ENCODE results near the gene CRY2. TPM values are rescaled to one million over a fixed set of nuclear protein-coding genes. Genes with fewer than 3 reads are reported as not detected.

Gene CRY2
- total RNA-seq, 1 donor from 2014 or later = 9.2 TPM

DNA sequence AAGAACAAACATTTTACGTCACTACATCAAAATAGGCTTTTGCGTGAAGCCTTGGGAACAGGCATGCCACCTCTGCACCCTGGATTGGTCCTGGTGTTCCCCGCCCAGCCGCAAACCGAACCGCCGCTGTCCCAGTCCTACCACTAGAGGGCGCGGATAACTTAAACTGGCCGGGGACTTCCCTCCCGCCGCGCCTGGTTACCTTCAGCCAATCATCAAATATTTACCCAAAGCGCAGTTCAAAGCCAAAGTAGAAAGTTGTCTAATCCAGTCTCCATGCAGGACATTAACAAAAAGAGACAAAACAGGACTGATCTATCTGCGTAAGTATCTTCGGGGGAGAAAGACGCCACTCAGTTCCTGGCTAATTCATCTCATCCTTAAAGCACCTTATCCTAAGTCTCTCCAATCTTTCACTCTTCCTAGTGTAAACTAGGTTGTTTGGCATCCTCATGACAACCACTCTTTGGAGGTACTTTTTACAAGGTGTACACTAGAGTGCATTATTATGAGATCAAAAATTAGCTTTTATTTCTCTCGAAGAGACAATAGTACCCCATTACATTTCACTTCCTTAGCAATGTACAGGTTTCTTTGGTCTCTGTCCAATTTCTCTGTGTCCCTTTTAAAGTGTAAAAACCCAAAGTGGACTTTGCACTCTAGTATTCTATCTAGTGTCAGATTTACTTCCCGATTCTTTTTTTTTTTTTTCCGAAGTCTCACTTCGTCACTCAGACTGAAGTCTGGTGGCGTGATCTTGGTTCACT is 3.9 kb upstream of the CRY2 start:
- TF ChIP-seq, protein P1, sequence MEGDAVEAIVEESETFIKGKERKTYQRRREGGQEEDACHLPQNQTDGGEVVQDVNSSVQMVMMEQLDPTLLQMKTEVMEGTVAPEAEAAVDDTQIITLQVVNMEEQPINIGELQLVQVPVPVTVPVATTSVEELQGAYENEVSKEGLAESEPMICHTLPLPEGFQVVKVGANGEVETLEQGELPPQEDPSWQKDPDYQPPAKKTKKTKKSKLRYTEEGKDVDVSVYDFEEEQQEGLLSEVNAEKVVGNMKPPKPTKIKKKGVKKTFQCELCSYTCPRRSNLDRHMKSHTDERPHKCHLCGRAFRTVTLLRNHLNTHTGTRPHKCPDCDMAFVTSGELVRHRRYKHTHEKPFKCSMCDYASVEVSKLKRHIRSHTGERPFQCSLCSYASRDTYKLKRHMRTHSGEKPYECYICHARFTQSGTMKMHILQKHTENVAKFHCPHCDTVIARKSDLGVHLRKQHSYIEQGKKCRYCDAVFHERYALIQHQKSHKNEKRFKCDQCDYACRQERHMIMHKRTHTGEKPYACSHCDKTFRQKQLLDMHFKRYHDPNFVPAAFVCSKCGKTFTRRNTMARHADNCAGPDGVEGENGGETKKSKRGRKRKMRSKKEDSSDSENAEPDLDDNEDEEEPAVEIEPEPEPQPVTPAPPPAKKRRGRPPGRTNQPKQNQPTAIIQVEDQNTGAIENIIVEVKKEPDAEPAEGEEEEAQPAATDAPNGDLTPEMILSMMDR (conservative IDR thresholded peaks at IDR 0.05; ENCODE audit: low read depth, low read length) = peak; percentile 93
- H3K4me3 ChIP-seq (ENCODE audit: low read depth, low read length) = peak overlapping the region; percentile 32
- peak; percentile 66 for DNase-seq (ENCODE audit: low read depth)

DNA sequence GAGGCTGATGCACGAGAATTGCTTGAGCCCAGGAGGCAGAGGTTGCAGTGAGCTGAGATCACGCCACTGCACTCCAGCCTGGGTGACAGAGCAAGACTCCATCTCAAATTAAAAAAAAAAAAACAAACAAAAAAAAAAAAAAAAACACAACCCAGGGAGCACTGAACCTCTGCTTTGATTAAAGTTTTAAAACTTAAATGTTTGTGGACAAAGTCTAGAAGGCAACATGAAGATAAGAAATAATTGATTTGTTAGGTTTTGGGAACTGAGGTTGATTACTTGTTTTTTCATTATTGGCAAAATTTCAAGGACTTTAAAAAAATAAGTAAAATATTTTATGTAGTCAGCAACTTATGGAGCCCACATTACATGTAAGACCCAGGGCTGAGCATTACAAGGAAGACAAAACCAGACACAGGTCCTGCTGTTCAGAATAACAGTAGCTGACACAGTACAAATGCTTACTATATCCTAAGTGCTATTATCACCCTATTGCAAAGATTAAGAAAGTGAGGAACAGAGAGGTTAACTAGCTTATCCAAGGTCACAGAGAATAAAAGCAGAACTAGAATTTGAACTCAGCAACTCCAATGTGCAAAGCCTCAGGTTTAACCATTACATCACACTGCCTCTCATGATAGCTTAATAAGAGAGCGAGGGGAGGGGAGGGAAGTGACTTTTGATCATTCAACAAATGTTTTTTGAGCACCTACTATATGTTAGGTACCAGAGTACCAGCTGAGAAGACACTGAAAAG is 2.3 kb upstream of the CRY2 start:
- H3K4me3 ChIP-seq (ENCODE audit: low read depth, low read length) = no peak overlapping the region
- TF ChIP-seq, protein P1 (conservative IDR thresholded peaks at IDR 0.05; ENCODE audit: low read depth, low read length) = no peak
- no peak for DNase-seq (ENCODE audit: low read depth)

DNA sequence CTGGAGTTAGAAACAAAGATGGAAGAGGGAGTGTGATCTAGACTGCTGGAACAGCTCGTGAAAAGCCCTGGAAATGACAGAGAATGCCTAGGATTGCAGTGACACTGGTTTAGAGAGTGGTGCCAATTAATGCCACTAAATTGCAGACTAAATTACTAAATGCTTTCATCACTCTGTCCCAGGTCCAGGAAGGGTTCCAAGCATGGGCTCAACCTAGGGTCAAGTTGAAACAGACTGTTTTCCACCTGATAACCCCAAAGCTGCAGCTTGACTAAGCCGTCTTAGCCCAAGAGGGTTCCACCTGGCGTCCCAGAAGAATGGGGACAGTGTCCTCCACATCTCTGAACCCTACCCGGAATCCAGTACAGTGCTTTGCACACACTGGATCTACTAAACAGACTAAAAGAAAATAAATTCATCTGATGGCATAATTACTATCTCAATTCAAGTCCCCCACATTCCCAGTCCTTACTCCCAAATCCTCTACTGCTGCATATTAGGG is 1.1 kb upstream of the CRY2 start:
- TF ChIP-seq, protein P1 (conservative IDR thresholded peaks at IDR 0.05; ENCODE audit: low read depth, low read length) = no peak
- no peak overlapping the region for H3K4me3 ChIP-seq (ENCODE audit: low read depth, low read length)
- DNase-seq (ENCODE audit: low read depth) = no peak

DNA sequence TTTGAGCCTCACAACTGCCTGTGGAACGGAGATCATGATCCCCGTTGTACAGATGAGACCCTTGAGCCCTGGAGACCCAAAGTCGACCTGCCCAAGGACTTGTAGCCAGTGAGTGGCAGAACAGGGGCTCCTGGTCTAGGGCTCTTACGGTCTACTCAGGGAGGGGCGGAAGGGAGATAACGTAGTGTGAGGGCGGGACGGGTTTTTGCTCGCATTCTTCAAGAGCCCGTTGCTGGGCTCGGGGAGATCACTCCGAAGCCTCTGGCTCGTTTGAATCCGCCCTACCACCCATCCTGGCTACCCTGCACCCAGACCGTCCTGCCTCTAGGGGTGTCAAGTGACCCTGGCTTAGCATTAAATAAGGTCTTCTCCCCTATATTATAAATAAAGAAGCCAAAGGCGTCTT is 639 bp downstream of the CRY2 start:
- H3K4me3 ChIP-seq (ENCODE audit: low read depth, low read length) = peak overlapping the region; percentile 96
- TF ChIP-seq, protein P1 (conservative IDR thresholded peaks at IDR 0.05; ENCODE audit: low read depth, low read length) = peak; percentile 24
- no peak for DNase-seq (ENCODE audit: low read depth)

DNA sequence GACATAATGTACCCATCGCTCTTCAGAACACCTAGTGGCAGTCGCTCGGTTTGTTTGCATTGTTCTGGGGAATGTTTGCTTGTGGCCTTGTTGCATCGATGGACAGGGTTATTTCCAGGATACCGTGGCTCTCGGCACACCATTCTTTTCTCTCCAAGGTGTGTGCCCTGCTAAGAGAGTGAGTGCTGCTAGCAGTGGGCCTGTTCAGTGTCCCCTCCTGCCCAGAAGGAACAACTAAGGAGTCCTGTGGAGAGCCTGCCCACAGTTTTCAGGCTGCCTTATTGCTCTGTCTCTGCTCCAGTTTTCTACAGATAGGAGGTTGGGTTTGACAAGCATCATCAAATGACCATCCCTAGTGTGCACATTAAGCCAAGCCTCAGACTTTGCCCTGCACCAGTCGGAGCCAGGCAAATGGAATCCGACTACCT is 1.4 kb downstream of the CRY2 start:
- no peak for DNase-seq (ENCODE audit: low read depth)
- TF ChIP-seq, protein P1 (conservative IDR thresholded peaks at IDR 0.05; ENCODE audit: low read depth, low read length) = no peak
- H3K4me3 ChIP-seq (ENCODE audit: low read depth, low read length) = peak overlapping the region; percentile 96

DNA sequence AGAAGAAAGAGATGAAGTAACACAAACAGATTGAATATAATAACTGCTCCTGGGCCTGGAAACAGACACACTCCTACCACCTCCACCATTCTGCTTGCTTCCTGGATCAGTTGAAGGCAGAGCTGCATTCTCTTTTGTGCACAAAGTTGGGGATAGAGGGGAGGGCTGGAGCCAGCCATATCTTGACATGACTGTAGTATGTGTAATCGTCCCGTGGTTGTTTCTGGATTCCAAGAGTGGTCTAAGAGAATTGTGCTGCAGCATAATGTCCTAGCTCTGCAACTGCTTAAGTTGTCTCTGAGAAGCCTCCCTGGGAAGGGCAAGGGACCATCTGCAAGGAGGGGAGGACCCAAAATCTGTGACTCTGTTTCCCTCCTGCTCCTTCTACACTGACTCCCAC is 3.2 kb downstream of the CRY2 start:
- TF ChIP-seq, protein P1 (conservative IDR thresholded peaks at IDR 0.05; ENCODE audit: low read depth, low read length) = no peak
- H3K4me3 ChIP-seq (ENCODE audit: low read depth, low read length) = no peak overlapping the region
- no peak for DNase-seq (ENCODE audit: low read depth)
